ENCODE results near the gene TAPBPL.

The TAPBPL gene

GRCh38 chr12:6507102-6507998 is 55.5 kb downstream of the TAPBPL start:
- Mint-ChIP-seq H3K4me1 (peaks cover 0 to 2% of the 10 kb centered on the region in 2 donors), H3K36me3 (peaks cover 16 to 42% of the 10 kb centered on the region in 2 donors), H3K27ac (no peak overlapping the region), H3K9me3 (no peaks in the 10 kb centered on the region), H3K27me3 (no peaks in the 10 kb centered on the region), H3K4me3 (no peak overlapping the region)
- DNase-seq (no peak), ATAC-seq (replicated peaks) (no peak)

DNA sequence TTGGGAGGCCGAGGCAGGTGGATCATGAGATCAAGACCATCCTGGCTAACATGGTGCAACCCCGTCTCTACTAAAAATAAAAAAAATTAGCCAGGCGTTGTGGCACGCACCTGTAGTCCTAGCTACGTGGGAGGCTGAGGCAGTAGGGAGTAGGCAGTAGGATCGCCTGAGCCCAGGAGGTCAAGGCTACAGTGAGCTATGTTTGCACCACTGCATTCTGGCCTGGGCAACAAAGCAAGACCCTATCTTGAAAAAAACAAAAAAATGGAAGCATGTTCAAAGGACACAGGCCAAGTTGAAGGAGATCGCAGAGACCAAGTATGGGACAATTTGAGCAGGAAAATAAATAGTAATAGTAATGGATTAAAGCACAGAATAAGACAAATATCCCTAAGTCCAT is 56.2 kb downstream of the TAPBPL start:
- H3K36me3 Mint-ChIP-seq = peaks cover 24 to 50% of the 10 kb centered on the region in 2 donors
- peaks cover 0 to 2% of the 10 kb centered on the region in 2 donors for H3K4me1 Mint-ChIP-seq
- H3K9me3 Mint-ChIP-seq = no peaks in the 10 kb centered on the region
- no peak overlapping the region for H3K4me3 Mint-ChIP-seq
- ATAC-seq (replicated peaks) = no peak
- H3K27me3 Mint-ChIP-seq = no peaks in the 10 kb centered on the region
- no peak for DNase-seq
- no peak overlapping the region for H3K27ac Mint-ChIP-seq

Measured in stimulated activated naive B cell treated with anti-CD40 and anti-IgM and Interleukin-4, amounts not matched to agents 10 μg/mL and 1 μg/mL and 100 μg/mL, for 72 hours (primary cell).